ENCODE data around the gene SNX9. TPM values are rescaled to one million over a fixed set of nuclear protein-coding genes. Genes with fewer than 3 reads are reported as not detected.

The SNX9 gene
- total and polyA plus RNA-seq, 2 of the 8 experiments (the other 6 are each of a cell fraction or from before 2014, with no cell fraction given), result 11.8 to 23.2 TPM

DNA sequence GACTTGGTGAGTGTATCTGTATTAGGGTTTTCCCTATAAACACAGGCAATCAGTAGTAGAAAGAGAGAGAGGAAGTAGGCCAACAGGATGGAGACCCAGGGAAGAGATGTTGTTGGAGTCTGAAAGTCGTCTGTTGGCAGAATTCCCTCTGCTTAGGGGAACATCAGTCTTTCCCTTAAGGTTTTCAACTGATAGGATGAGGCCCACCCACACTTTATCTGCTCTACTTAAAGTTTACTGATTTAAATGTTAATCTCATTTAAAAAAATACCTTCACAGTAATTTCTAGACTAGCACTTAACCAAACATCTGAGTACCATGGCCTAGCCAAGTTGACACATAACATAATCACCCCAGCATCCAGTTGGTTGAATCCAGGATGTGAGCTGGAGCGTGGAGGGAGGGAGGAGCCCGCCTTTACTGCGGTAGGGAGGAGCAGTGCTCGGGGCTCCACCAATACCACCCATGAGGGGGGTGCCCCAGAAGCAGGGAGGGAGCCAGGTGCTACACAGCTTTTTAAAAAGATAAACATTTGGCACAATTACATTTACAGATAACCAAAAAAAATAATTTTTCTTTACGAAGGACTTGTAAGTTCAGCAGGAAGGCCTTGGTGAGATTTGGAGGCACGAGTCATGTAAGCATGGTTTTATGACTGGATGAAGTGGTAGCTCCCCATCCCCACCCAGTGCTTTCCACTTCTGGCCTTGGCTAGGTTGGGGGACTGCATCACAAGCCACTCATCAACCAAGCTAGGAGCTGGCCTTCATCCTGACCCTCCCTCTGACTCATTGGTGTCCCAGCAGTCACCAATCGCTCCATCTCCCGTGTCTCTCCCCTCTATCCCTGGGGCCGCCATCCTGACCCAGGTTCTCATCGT, 18.4 kb upstream of the SNX9 start:
- Histone ChIP-seq H3K4me1 (replicated peaks in 1 of 4; ENCODE audit: control insufficient read depth in 3 of 4, insufficient read depth in 4 of 4, low read length in 3 of 4) (no peaks in the 10 kb centered on the region), H4K8ac (ENCODE audit: extremely low read depth, insufficient read depth, low read length) (no peak overlapping the region), H3K4me2 (ENCODE audit: insufficient read depth in 1 of 2, low read depth in 2 of 2, low read length in 2 of 2) (no peak overlapping the region), H2BK12ac (ENCODE audit: low read depth, low read length) (no peak overlapping the region; the same call in 1 of the 2 replicates), H3K4me3 (ENCODE audit: extremely low read depth in 1 of 4, insufficient read depth in 2 of 4, low read depth in 3 of 4, low read length in 4 of 4) (no peak overlapping the region), H3K18ac (ENCODE audit: extremely low read depth, low read length) (no peak overlapping the region), H2AK5ac (ENCODE audit: low read depth, low read length) (no peak overlapping the region), H3K27ac (ENCODE audit: low read depth, low read length) (no peak overlapping the region), H3K79me1 (ENCODE audit: low read depth, low read length) (no peaks in the 10 kb centered on the region), H3K4ac (replicated peaks; ENCODE audit: insufficient read length, low read depth, low read length) (no peak overlapping the region), H3K56ac (replicated peaks; ENCODE audit: insufficient read length, low read depth, low read length) (no peak overlapping the region), H3K23me2 (ENCODE audit: low read depth, low read length) (no peaks in the 10 kb centered on the region), H4K91ac (replicated peaks; ENCODE audit: insufficient read length, low read length) (no peak overlapping the region), H2AFZ (ENCODE audit: low read length) (no peak overlapping the region), H2BK15ac (ENCODE audit: low read length) (no peak overlapping the region), H3K23ac (ENCODE audit: insufficient read length) (no peak overlapping the region), H4K5ac (ENCODE audit: insufficient read length, low read depth, low read length) (no peak overlapping the region), H3K79me2 (ENCODE audit: control insufficient read depth in 1 of 2, insufficient read depth in 2 of 2, low read length in 2 of 2) (no peaks in the 10 kb centered on the region), H4K20me1 (replicated peaks in 1 of 2; ENCODE audit: control insufficient read depth in 1 of 2, insufficient read depth in 2 of 2, low read length in 2 of 2) (no peaks in the 10 kb centered on the region), H3K27me3 (replicated peaks in 1 of 4; ENCODE audit: control insufficient read depth in 3 of 4, extremely low read depth in 1 of 4, insufficient read depth in 3 of 4, low read length in 3 of 4) (no peaks in the 10 kb centered on the region), H3K14ac (ENCODE audit: insufficient read length) (no peak overlapping the region), H2BK20ac (ENCODE audit: low read length) (no peak overlapping the region), H3K9me3 (ENCODE audit: insufficient read depth in 2 of 2, low read depth in 1 of 2, low read length in 1 of 2) (no peaks in the 10 kb centered on the region; a peak in 1 of 4 replicates), H3K36me3 (ENCODE audit: control insufficient read depth in 2 of 4, insufficient read depth in 4 of 4, low read length in 3 of 4) (no peaks in the 10 kb centered on the region), H3K9ac (replicated peaks in 1 of 4; ENCODE audit: extremely low read depth in 1 of 4, low read depth in 3 of 4, low read length in 3 of 4) (no peak overlapping the region), H2BK120ac (replicated peaks; ENCODE audit: low read depth, low read length) (no peak overlapping the region), H2BK5ac (ENCODE audit: low read depth, low read length) (no peak overlapping the region)
- FAIRE-seq (no peak), DNase-seq (ENCODE audit: low read depth in 1 of 2, low spot score in 2 of 2) (no peak)
- TF ChIP-seq FOSL1 (IDR thresholded peaks at IDR 0.05; ENCODE audit: insufficient read depth, low read depth, low read length) (no peak), RNF2 (IDR thresholded peaks at IDR 0.05; ENCODE audit: borderline replicate concordance, low read depth, low read length, missing control alignments, poor library complexity, severe bottlenecking) (no peak), SIN3A (conservative IDR thresholded peaks at IDR 0.05 in 1 of 2, IDR thresholded peaks at IDR 0.05 in 1 of 2; ENCODE audit: low read depth in 1 of 2, low read length in 2 of 2) (no peak), SP1 (IDR thresholded peaks at IDR 0.05; ENCODE audit: low read depth, low read length) (no peak), CREB1 (IDR thresholded peaks at IDR 0.05) (no peak), NRF1 (IDR thresholded peaks at IDR 0.05; ENCODE audit: low read depth, low read length) (no peak), BACH1 (IDR thresholded peaks at IDR 0.05; ENCODE audit: low read length) (no peak), SAP30 (IDR thresholded peaks at IDR 0.05; ENCODE audit: insufficient read depth, insufficient replicate concordance, low read length) (no peak), CHD2 (IDR thresholded peaks at IDR 0.05; ENCODE audit: low read length) (no peak)
- TF ChIP-seq, protein P1, sequence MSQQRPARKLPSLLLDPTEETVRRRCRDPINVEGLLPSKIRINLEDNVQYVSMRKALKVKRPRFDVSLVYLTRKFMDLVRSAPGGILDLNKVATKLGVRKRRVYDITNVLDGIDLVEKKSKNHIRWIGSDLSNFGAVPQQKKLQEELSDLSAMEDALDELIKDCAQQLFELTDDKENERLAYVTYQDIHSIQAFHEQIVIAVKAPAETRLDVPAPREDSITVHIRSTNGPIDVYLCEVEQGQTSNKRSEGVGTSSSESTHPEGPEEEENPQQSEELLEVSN (IDR thresholded peaks at IDR 0.05), result no peak
- POLR2A ChIA-PET (ENCODE audit: partially characterized antibody), result no interaction called here
- CTCF ChIA-PET (ENCODE audit: partially characterized antibody), result interaction anchor here (0.7 to 1.2 kb wide), 2 partner anchors 8 to 74 kb away, joined by 3 to 4 read pairs; no protein-coding TSS in a partner anchor
- WGBS, 2 experiments (ENCODE audit: extremely low coverage in 1 of 2, insufficient coverage in 1 of 2, insufficient read length in 1 of 2, insufficient replicate concordance in 2 of 2, low coverage in 1 of 2, low lambda C conversion rate in 2 of 2, missing lambda C conversion rate in 1 of 2), result 84% methylated on average over 11 of the region's 11 CpGs; no CpG with 5 or more reads in 1 of the 2 experiments

Measured in H1 (cell line).